CD14-positive monocyte (primary cell): ENCODE measurements around the gene ARVCF. TPM values are rescaled to one million over a fixed set of nuclear protein-coding genes. Genes with fewer than 3 reads are reported as not detected.

Experiments used
- DNase-seq, 3 donors: peaks; one replicate each; pipeline ENCODE4 v3.0.0-alpha.2; 2011 to 2022
- H2AFZ ChIP-seq: 2 replicates; pipeline ENCODE4 v1.6.0; 2012; ENCODE audit warnings: mild to moderate bottlenecking, low read depth, low read length, inconsistent platforms; ENCODE audit not compliant: insufficient read depth, poor library complexity, severe bottlenecking
- H3K27ac ChIP-seq, 2 donors: 1 replicate in 1 of 2; 2 replicates in 1 of 2; pipeline ENCODE4 v1.5.1; 2012 to 2013; ENCODE audit warnings: low read length in 2 of 2, control low read depth in 1 of 2, inconsistent platforms in 1 of 2, low read depth in 1 of 2, mild to moderate bottlenecking in 1 of 2
- H3K27me3 ChIP-seq, 2 donors: one replicate each; pipeline versions ENCODE4 v1.6.0 to v1.6.1; 2011 to 2013; ENCODE audit warnings: low read length in 2 of 2; ENCODE audit not compliant: control insufficient read depth in 2 of 2, insufficient read depth in 2 of 2
- H3K36me3 ChIP-seq, 2 donors: replicated peaks in 1 of 2; 1 replicate in 1 of 2; 2 replicates in 1 of 2; pipeline versions ENCODE4 v1.5.1 to v1.6.1; 2012 to 2013; ENCODE audit warnings: low read length in 2 of 2, control low read depth in 1 of 2, inconsistent platforms in 1 of 2, mild to moderate bottlenecking in 1 of 2; ENCODE audit not compliant: insufficient read depth in 2 of 2, control insufficient read depth in 1 of 2
- H3K4me1 ChIP-seq, 2 donors: 1 replicate in 1 of 2; 2 replicates in 1 of 2; pipeline versions ENCODE4 v1.5.1 to v1.6.1; 2012 to 2013; ENCODE audit warnings: low read length in 2 of 2, control low read depth in 1 of 2, inconsistent platforms in 1 of 2, mild to moderate bottlenecking in 1 of 2, moderate library complexity in 1 of 2; ENCODE audit not compliant: insufficient read depth in 2 of 2, control insufficient read depth in 1 of 2
- H3K4me2 ChIP-seq: replicated peaks from 2 replicates; pipeline ENCODE3; 2012; ENCODE audit warnings: low read length, moderate library complexity, mild to moderate bottlenecking; ENCODE audit not compliant: poor library complexity, severe bottlenecking; ENCODE audit errors: extremely low read depth
- H3K4me3 ChIP-seq, 3 experiments: fragments of 200-600 bp in 1 of 3; sonication (generic) in 1 of 3; replicated peaks in 1 of 3; 1 replicate in 2 of 3; 2 replicates in 1 of 3; pipeline ENCODE4 v1.5.1; 2011 to 2013; ENCODE audit warnings: low read length in 3 of 3, mild to moderate bottlenecking in 3 of 3, control low read depth in 2 of 3, low read depth in 2 of 3, inconsistent platforms in 1 of 3, moderate library complexity in 1 of 3
- H3K79me2 ChIP-seq: 2 replicates; pipeline ENCODE4 v1.6.0; 2012; ENCODE audit warnings: mild to moderate bottlenecking, control low read depth, inconsistent platforms, low read length, moderate library complexity; ENCODE audit not compliant: insufficient read depth
- H3K9ac ChIP-seq: 2 replicates; pipeline ENCODE4 v1.6.0; 2017; ENCODE audit warnings: low read length, mild to moderate bottlenecking; ENCODE audit not compliant: insufficient read depth, poor library complexity, severe bottlenecking
- H3K9me3 ChIP-seq, 2 donors: replicated peaks in 1 of 2; 1 replicate in 1 of 2; 2 replicates in 1 of 2; pipeline versions ENCODE4 v1.5.1 to v1.6.1; 2012 to 2013; ENCODE audit warnings: low read length in 2 of 2, control low read depth in 1 of 2; ENCODE audit not compliant: control insufficient read depth in 1 of 2, insufficient read depth in 1 of 2
- H4K20me1 ChIP-seq: 2 replicates; pipeline ENCODE4 v1.6.0; 2012; ENCODE audit warnings: mild to moderate bottlenecking, low read length, control low read depth, moderate library complexity; ENCODE audit not compliant: insufficient read depth
- H3K27ac Mint-ChIP-seq, 7 donors: one replicate each; pipeline ENCODE4 v1.8.0; 2020; ENCODE audit warnings: mild to moderate bottlenecking in 7 of 7, mixed read lengths in 7 of 7, moderate library complexity in 6 of 7, inconsistent platforms in 2 of 7
- H3K27me3 Mint-ChIP-seq, 3 donors: one replicate each; pipeline ENCODE4 v1.8.0; 2021 to 2022; ENCODE audit warnings: low read depth in 3 of 3, mild to moderate bottlenecking in 3 of 3, mixed read lengths in 3 of 3, moderate library complexity in 3 of 3, inconsistent platforms in 1 of 3
- H3K36me3 Mint-ChIP-seq, 2 donors: one replicate each; pipeline ENCODE4 v1.8.0; 2020; ENCODE audit warnings: mixed read lengths in 2 of 2, inconsistent platforms in 1 of 2, mild to moderate bottlenecking in 1 of 2
- H3K4me1 Mint-ChIP-seq: one replicate; pipeline ENCODE4 v1.8.0; 2020; ENCODE audit warnings: mild to moderate bottlenecking, mixed read lengths
- H3K4me3 Mint-ChIP-seq, 2 donors: one replicate each; pipeline ENCODE4 v1.8.0; 2020; ENCODE audit warnings: mild to moderate bottlenecking in 2 of 2, mixed read lengths in 2 of 2, moderate library complexity in 1 of 2
- H3K9me3 Mint-ChIP-seq, 7 donors: one replicate each; pipeline ENCODE4 v1.8.0; 2020 to 2022; ENCODE audit warnings: mixed read lengths in 7 of 7, mild to moderate bottlenecking in 6 of 7, moderate library complexity in 6 of 7, inconsistent platforms in 2 of 7
- CTCF ChIP-seq: fragments of 200-600 bp; IDR thresholded peaks from one replicate; pipeline ENCODE4 v1.8.0; 2022; ENCODE audit warnings: antibody characterized with exemption, mild to moderate bottlenecking
- WGBS: methylation state at CpG from one replicate; pipeline ENCODE4 v1.1.5; 2013; ENCODE audit warnings: missing lambda C conversion rate; ENCODE audit not compliant: insufficient coverage; 5-methylcytosine and 5-hydroxymethylcytosine counted together
- intact Hi-C, 2 donors: fragments of 100-400 bp; cut with micrococcal nuclease; formaldehyde crosslinking; loops; one replicate each; pipeline versions ENCODE4 v1.15.0 to v1.15.1; 2023
- polyA plus RNA-seq, 3 donors: library from polyadenylated mRNA; depleted of rRNA in 1 of 3; unstranded in 2 of 3; stranded (reverse) in 1 of 3; fragments of 300-500 nt in 2 of 3; fragments of >200 nt in 1 of 3; fragmentation: Illumina TruSeq in 2 of 3; gene quantifications; 1 replicate in 2 of 3; 2 replicates in 1 of 3; pipeline ENCODE4 v1.2.3, GENCODE V29; 2012 to 2021

ARVCF gene
- polyA plus RNA-seq, 3 donors = 0.31 to 2.6 (median 0.44) TPM

- intact Hi-C loops = no loop called here
- Mint-ChIP-seq H3K27me3 (peaks cover 0 to 1% (median 0%) of the 10 kb centered on the region in 3 donors), H3K27ac (peak overlapping the region in 2 of 7 donors; percentile 39 to 55), H3K9me3 (peaks cover 0 to 3% (median 0%) of the 10 kb centered on the region in 7 donors), H3K4me3 (no peak overlapping the region), H3K36me3 (peaks cover 56 to 87% of the 10 kb centered on the region in 2 donors), H3K4me1 (peaks cover 3% of the 10 kb centered on the region)
- Histone ChIP-seq H3K27me3 (no peaks in the 10 kb centered on the region), H3K36me3 (peaks cover 64 to 90% of the 10 kb centered on the region in 2 donors), H2AFZ (no peak overlapping the region), H3K79me2 (peaks cover 32% of the 10 kb centered on the region), H3K9ac (no peak overlapping the region), H3K4me1 (no peaks in the 10 kb centered on the region), H3K9me3 (no peaks in the 10 kb centered on the region), H3K4me2 (no peak overlapping the region), H3K4me3 (no peak overlapping the region), H3K27ac (no peak overlapping the region), H4K20me1 (peaks cover 91% of the 10 kb centered on the region)
- no peak for TF ChIP-seq CTCF
- DNase-seq = no peak
- 70% methylated on average over 2 of the region's 3 CpGs for WGBS
Observed at GRCh38 chr22:20037419-20037818, 20.8 kb upstream of the ARVCF start.

- 98% methylated on average over 21 of the region's 25 CpGs for WGBS
- Histone ChIP-seq H3K9me3 (no peaks in the 10 kb centered on the region), H3K4me1 (peaks cover 0 to 3% of the 10 kb centered on the region in 2 donors), H3K27me3 (no peaks in the 10 kb centered on the region), H3K4me2 (no peak overlapping the region), H3K36me3 (peaks cover 69 to 92% of the 10 kb centered on the region in 2 donors), H3K4me3 (no peak overlapping the region), H3K27ac (no peak overlapping the region), H3K79me2 (peaks cover 39% of the 10 kb centered on the region), H3K9ac (no peak overlapping the region), H2AFZ (no peak overlapping the region), H4K20me1 (peaks cover 91% of the 10 kb centered on the region)
- TF ChIP-seq CTCF = no peak
- Mint-ChIP-seq H3K9me3 (peaks cover 0 to 3% (median 0%) of the 10 kb centered on the region in 7 donors), H3K27ac (peak overlapping the region in 1 of 7 donors; percentile 37), H3K4me1 (peaks cover 8% of the 10 kb centered on the region), H3K36me3 (peaks cover 52 to 87% of the 10 kb centered on the region in 2 donors), H3K27me3 (peaks cover 0 to 3% (median 0%) of the 10 kb centered on the region in 3 donors), H3K4me3 (no peak overlapping the region)
- intact Hi-C loops = no loop called here
- DNase-seq = no peak
Observed at GRCh38 chr22:20036535-20037392, 20.1 kb upstream of the ARVCF start.
